HG03565 (cell line): ENCODE results near the gene SUSD5.
A peak's percentile ranks its signal among the peaks of the same experiment; 100 is the strongest.
"Not testable (repeated sequence)": the region's sequence is repeated elsewhere in the genome, so short reads cannot be mapped to it uniquely, and the experiment has no call there.

Experiments
- ATAC-seq: cut with Tn5 transposase; IDR thresholded peaks from one replicate; pipeline ENCODE4 v1.9.1; 2021; ENCODE audit warnings: mild to moderate bottlenecking, moderate library complexity; ENCODE audit not compliant: unreplicated experiment

SUSD5 gene

DNA sequence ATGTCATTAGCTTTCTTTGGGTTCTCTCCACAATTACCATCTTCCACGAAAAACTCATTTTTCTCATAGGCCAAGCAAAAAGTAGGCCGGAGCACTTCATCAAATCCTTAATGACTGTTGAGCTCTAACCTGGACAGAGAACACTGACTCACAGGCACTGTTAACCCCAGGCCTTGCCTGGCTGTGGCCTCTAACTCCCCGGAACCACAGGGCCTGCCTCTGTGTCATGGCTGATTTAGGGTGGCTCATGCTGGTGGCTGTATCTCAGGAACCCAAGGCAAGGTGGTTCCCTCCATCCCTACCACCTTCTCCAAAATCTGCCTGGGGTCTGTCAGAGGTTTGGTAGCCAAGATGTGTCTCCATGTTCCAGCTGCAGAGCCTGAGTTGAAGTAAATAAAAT is 101.1 kb downstream of the SUSD5 start:
- ATAC-seq, result no peak

DNA sequence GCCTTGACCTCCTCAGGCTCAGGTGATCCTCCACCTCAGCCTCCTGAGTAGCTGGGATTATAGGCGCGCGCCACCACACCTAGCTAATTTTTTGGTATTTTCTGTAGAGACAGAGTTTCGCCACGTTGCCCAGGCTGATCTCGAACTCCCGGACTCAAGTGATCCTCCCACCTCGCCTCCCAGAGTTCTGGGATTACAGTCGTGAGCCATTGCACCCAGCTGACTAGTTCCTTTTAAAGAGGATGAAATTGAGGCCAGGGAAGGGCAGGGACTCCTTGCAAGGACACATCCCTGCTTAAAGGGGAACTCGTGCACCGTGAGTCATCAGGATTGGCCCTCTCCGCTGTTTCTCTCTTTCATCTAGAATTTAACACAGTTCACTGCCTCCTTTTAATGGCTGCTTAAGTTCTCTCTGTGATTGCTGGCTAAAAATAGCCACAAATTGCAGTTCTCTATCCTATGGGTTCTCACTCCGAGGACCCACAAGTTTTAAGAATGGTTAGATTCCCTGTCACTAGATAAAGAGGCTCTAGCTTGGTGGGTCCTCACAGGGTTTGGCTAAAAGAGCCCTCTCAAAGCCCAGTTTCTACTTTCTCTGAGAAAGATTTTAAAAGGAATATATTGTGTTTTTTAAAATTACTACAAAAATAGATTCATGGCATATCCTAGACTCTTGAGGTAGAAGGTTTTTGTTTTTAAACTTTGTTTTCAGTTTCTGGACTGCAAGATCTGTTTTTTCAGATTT is 103.4 kb downstream of the SUSD5 start:
- ATAC-seq, result no peak

GRCh38 chr3:33114622-33115023 is 104.0 kb downstream of the SUSD5 start:
- no peak for ATAC-seq

- peak; percentile 66 for ATAC-seq
These were observed 104.6 kb downstream of the SUSD5 start, which contains the start of gene CRTAP for GRCh38 chr3:33113772-33114621. Gene CRTAP, plus strand, starts transcription at chr3:33114014. Its CDS starts 64 bp downstream, at chr3:33114078.

DNA sequence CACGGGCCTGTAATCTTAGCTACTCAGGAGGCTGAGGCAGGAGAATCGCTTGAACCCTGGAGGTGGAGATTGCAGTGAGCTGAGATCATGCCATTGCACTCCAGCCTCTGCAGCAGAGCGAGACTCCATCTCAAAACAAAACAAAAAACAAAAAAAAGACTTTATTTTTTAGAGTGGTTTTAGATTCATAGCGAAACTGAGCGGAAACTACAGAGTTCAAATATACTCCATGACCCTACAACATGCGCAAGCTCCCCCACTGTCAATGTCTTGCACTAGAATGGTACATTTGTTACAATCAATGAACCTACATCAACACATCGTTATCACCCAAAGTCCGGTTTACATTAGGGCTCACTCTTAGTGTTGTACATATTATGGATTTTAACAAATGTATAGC is 107.0 kb downstream of the SUSD5 start:
- ATAC-seq, result peak; percentile 42

- ATAC-seq, result not testable (repeated sequence)
These were observed 111.8 kb downstream of the SUSD5 start for GRCh38 chr3:33106854-33107253.

GRCh38 chr3:33105341-33105948 is 113.2 kb downstream of the SUSD5 start:
- no peak for ATAC-seq

GRCh38 chr3:33104803-33105202 is 113.8 kb downstream of the SUSD5 start:
- ATAC-seq, result no peak

- no peak for ATAC-seq
These were observed 115.1 kb downstream of the SUSD5 start for GRCh38 chr3:33103480-33103879.

DNA sequence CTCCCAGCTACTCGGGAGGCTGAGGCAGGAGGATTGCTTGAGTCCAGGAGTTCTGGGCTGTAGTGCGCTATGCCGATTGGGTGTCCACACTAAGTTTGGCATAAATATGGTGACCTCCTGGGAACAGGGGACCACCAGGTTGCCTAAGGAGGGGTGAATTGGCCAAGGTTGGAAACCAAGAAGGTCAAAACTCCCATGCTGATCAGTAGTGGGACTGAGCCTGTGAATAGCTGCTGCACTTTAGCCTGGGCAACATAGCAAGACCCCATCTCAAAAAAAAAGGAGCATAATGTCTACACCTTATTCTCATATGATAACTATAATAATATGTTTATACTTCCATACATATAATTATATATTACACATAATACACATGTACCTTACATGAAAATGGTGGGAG is 115.6 kb downstream of the SUSD5 start:
- ATAC-seq, result no peak

DNA sequence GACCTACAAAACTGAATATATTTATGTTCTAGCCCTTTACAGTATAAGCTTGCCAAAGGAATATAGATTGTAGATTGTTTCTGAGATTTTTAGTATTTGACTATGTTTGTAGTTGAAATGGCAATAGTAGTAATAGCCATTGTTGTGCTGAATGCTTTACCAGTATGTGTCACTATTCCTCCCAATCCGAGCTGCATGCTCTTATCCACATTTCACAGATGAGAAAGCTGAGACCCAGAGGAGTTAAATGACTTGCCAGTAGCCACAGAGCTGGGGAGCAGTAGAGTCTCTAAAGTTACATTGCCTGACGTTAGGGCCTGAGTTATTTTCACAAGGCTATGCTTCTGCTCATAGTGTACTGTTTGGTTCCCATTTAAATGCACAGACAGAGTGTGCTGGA is 118.4 kb downstream of the SUSD5 start:
- no peak for ATAC-seq
